ENCODE results near the gene ARVCF.

The ARVCF gene

DNA sequence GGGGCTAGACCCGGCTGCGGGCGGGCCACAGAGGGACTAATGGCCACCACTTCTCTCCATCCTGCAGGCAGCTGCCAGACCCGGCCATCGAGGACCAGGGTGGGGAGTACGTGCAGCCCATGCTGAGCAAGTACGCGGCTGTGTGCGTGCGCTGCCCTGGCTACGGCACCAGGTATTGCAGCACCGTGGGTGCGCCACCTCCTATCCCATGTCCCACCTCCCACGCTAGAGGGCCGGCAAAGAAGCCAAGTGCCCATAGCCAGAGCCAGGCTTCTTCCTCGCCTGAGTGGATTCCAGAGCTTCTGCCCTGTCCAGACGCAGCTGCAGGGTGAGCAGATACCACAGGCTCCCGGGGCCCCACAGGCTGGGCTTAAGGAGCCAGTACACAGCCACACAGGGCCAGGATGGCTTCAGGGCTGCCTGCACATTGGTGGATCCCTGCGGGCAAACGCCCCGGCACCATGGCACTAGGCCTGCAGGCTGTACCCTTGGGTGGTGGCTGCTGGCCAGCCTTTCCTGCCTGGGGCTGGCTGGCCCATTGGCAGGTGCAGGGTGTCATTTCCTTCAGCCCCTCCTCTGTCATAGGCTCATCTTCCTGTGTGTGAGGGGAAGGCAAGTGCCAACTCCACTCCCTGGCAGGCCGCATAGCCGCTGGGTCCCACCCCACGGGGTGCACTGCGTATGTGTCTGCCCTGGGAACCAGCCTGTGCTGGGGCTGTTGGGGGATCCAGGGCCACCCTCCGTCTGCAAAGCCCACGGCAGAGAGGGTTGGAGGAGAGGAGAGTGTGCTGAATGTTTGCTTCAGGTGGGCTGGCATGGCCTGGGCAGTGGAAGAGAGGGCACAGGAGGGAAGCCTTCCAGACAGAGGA lies 46.9 kb upstream of the ARVCF start:
- CTCF ChIA-PET, result no interaction called here
- POLR2A ChIA-PET, result no interaction called here
- TF ChIP-seq, protein P1, sequence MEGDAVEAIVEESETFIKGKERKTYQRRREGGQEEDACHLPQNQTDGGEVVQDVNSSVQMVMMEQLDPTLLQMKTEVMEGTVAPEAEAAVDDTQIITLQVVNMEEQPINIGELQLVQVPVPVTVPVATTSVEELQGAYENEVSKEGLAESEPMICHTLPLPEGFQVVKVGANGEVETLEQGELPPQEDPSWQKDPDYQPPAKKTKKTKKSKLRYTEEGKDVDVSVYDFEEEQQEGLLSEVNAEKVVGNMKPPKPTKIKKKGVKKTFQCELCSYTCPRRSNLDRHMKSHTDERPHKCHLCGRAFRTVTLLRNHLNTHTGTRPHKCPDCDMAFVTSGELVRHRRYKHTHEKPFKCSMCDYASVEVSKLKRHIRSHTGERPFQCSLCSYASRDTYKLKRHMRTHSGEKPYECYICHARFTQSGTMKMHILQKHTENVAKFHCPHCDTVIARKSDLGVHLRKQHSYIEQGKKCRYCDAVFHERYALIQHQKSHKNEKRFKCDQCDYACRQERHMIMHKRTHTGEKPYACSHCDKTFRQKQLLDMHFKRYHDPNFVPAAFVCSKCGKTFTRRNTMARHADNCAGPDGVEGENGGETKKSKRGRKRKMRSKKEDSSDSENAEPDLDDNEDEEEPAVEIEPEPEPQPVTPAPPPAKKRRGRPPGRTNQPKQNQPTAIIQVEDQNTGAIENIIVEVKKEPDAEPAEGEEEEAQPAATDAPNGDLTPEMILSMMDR (IDR thresholded peaks at IDR 0.05; ENCODE audit: insufficient read depth, low read length, missing control alignments), result no peak
- no peak for DNase-seq (ENCODE audit: low read depth, low spot score)
- no peak overlapping the region for H3K4me3 ChIP-seq (ENCODE audit: low read depth, low read length)

DNA sequence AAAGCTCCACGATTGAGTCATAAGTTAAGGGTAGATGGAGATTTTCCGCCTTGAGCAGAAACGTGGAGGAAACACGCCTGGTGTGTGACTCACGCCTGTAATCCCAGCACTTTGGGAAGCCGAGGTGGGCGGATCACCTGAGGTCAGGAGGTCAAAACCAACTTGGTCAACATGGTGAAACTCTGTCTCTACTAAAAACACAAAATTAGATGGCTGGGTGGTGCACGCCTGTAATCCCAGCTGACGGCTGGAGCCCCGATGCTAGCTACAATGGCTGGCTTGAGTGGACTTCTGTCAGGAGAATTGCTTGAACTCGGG lies 46.1 kb upstream of the ARVCF start:
- TF ChIP-seq, protein P1 (IDR thresholded peaks at IDR 0.05; ENCODE audit: insufficient read depth, low read length, missing control alignments), result no peak
- CTCF ChIA-PET, result no interaction called here
- POLR2A ChIA-PET, result no interaction called here
- no peak for DNase-seq (ENCODE audit: low read depth, low spot score)
- no peak overlapping the region for H3K4me3 ChIP-seq (ENCODE audit: low read depth, low read length)

DNA sequence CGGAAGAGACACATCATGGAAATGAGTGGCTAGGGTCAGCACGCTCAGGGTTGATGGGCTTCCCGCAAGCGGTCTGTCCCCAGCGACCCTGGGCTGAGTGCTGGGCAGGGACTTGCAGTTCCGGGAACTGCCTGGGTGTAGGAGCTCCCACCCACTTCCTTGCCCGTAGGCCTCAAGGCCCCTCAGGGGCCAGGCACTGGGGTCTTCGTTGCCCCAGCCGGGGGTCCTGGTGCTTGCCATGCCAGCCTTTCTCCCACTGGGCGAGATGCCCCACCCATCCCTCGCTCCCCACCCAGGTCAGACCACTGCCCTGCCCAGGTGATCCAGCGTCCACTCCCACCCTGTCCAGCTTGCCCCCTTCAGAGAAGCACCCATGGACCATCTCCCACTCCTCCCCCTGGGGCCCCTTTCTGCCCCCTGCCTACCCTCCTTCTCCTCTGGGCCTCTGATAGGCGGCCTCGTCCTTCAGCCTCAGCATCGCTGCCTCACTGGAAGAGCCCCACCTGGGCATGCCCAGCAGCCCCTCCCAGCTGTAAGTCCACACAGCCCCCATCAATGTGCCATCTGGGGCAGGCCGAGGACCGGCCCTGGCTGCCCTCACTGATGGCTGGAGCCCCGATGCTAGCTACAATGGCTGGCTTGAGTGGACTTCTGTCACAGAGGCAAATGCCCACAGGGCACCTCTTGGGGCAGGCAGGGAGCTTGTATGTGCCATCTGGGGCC lies 45.6 kb upstream of the ARVCF start:
- ChIA-PET CTCF (no interaction called here), POLR2A (no interaction called here)
- H3K4me3 ChIP-seq (ENCODE audit: low read depth, low read length), result no peak overlapping the region
- no peak for DNase-seq (ENCODE audit: low read depth, low spot score)
- TF ChIP-seq, protein P1 (IDR thresholded peaks at IDR 0.05; ENCODE audit: insufficient read depth, low read length, missing control alignments), result no peak

- TF ChIP-seq, protein P1 (IDR thresholded peaks at IDR 0.05; ENCODE audit: insufficient read depth, low read length, missing control alignments), result no peak
- DNase-seq (ENCODE audit: low read depth, low spot score), result no peak
- ChIA-PET POLR2A (no interaction called here), CTCF (no interaction called here)
- no peak overlapping the region for H3K4me3 ChIP-seq (ENCODE audit: low read depth, low read length)
Measured at GRCh38 chr22:20061481-20061861, 44.8 kb upstream of the ARVCF start.

DNA sequence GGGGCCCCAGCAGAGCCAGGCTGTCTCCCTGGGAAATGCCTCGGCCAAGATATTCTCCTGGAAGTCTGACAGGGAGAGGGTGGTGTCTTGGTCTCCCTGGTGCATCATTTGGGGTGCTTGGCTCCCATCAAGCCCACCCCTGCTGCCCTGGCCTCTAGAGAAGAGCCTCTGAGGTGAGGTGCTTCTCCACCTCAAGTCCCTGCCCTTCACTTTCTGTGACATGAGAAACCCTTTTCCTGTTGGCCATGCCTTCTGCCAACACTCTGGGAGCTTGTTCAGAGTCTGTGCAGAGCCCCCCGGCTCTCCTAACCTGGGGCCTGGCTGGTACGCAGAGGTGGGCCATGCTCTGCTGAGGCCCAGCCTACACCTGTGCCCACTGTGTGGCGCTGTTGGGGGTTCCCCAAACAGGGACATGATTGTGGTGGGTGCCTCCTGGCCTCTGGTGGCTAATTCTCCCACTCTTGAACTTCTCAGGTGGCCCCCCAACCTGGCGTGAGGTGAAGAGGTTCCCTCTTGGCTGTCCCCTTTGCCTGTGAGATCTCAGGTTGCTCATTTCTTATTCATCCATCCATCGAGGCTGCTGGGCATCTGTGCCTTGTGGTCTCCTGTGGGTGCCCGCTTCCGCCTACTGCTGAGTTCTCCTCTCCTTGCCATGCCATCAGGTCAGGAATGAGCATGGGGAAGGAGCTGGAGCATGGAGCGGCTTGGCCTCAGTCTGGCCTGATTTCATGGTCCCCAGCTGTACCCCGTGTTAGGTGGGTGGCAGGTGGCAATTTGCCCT lies 44.3 kb upstream of the ARVCF start:
- CTCF ChIA-PET, result interaction anchor here (1.3 kb wide), 1 partner anchor 11 kb away, joined by 3 read pairs; no protein-coding TSS in a partner anchor
- H3K4me3 ChIP-seq (ENCODE audit: low read depth, low read length), result no peak overlapping the region
- DNase-seq (ENCODE audit: low read depth, low spot score), result no peak
- TF ChIP-seq, protein P1 (IDR thresholded peaks at IDR 0.05; ENCODE audit: insufficient read depth, low read length, missing control alignments), result no peak
- POLR2A ChIA-PET, result no interaction called here
